NCI-H524 (cell line): ENCODE data around the gene KCNQ2.
A peak's percentile ranks its signal among the peaks of the same experiment; 100 is the strongest.

Experiments
- DNase-seq, 2 experiments: peaks; one replicate each; lab custom pipeline; 2025; lab: John Stamatoyannopoulos, UW

Gene KCNQ2

GRCh38 chr20:63356931-63357879, 115.2 kb downstream of the KCNQ2 start:
- DNase-seq: no peak

- no peak for DNase-seq
Observed at GRCh38 chr20:63356511-63356910, 115.9 kb downstream of the KCNQ2 start.

- DNase-seq: no peak
Observed at GRCh38 chr20:63355781-63356295, 116.6 kb downstream of the KCNQ2 start.

- no peak for DNase-seq
Observed at GRCh38 chr20:63354636-63355350, 117.7 kb downstream of the KCNQ2 start.

- no peak for DNase-seq
Observed at GRCh38 chr20:63352811-63353221, 119.6 kb downstream of the KCNQ2 start.

- peak; percentile 33 to 72 for DNase-seq
Observed at GRCh38 chr20:63351811-63352591, 120.5 kb downstream of the KCNQ2 start.

GRCh38 chr20:63351326-63351700, 121.1 kb downstream of the KCNQ2 start:
- DNase-seq: no peak

GRCh38 chr20:63350597-63351325, 121.7 kb downstream of the KCNQ2 start:
- DNase-seq: no peak
